HepG2 (cell line): Measurements from ENCODE around the gene HOXB6.

Experiments
- ZFYVE20 ChIP-seq: sonication (generic); formaldehyde crosslinking; IDR thresholded peaks from 2 replicates; pipeline ENCODE4 v1.8.0; 2023; ENCODE audit warnings: low read depth, mild to moderate bottlenecking, moderate library complexity, missing genetic modification reagents, borderline replicate concordance
- TF ChIP-seq, protein P1 (sequence below): fragments of 450-650 bp; IDR thresholded peaks from 2 replicates; pipeline ENCODE4 v1.6.1; 2017

DNA sequence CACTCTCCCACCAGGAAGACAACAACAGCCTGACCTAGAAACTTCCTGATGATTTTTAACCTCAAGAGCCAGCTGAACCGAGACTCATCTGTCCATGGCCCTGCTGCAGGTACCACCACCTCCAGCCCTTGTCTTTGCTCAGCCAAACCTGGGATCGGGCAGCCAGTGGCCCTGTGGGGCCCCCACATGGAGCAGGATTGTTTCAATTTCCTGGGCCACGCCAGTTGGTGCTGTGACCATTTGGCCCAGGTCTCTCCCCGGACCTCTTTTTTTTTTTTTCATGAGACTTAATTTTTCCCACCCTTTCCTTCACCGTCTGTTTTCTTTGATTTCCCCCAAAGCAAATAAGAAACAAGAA lies 51.6 kb downstream of the HOXB6 start:
- TF ChIP-seq, protein P1, sequence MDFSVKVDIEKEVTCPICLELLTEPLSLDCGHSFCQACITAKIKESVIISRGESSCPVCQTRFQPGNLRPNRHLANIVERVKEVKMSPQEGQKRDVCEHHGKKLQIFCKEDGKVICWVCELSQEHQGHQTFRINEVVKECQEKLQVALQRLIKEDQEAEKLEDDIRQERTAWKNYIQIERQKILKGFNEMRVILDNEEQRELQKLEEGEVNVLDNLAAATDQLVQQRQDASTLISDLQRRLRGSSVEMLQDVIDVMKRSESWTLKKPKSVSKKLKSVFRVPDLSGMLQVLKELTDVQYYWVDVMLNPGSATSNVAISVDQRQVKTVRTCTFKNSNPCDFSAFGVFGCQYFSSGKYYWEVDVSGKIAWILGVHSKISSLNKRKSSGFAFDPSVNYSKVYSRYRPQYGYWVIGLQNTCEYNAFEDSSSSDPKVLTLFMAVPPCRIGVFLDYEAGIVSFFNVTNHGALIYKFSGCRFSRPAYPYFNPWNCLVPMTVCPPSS = no peak
- TF ChIP-seq ZFYVE20 (CRISPR knock-in tag) = no peak
